ENCODE results near the gene PPCS.

- TF ChIP-seq ATF3 (IDR thresholded peaks at IDR 0.05) (no peak), CTCF (IDR thresholded peaks at IDR 0.05 in 2 of 3, conservative IDR thresholded peaks at IDR 0.05 in 1 of 3; ENCODE audit: borderline replicate concordance in 1 of 3, insufficient read depth in 1 of 3, low read depth in 2 of 3, low read length in 2 of 3) (no peak), TCF7L2 (IDR thresholded peaks at IDR 0.05; ENCODE audit: borderline replicate concordance, extremely low read depth, insufficient read depth, insufficient read length) (no peak), REST (IDR thresholded peaks at IDR 0.05; ENCODE audit: low read depth) (no peak), SIN3A (IDR thresholded peaks at IDR 0.05; ENCODE audit: low read depth) (no peak), ZNF274 (IDR thresholded peaks at IDR 0.05; ENCODE audit: low read depth, low read length) (no peak), CBX3 (IDR thresholded peaks at IDR 0.05; ENCODE audit: low read depth) (no peak), POLR2AphosphoS5 (IDR thresholded peaks at IDR 0.05; ENCODE audit: low read depth, low read length) (no peak), POLR2A (IDR thresholded peaks at IDR 0.05; ENCODE audit: borderline replicate concordance, extremely low read depth, insufficient read depth, insufficient read length) (no peak), MAX (IDR thresholded peaks at IDR 0.05) (no peak), EZH2phosphoT487 (IDR thresholded peaks at IDR 0.05; ENCODE audit: borderline replicate concordance) (no peak), EGR1 (IDR thresholded peaks at IDR 0.05; ENCODE audit: low read depth) (no peak)
These were observed 6.3 kb upstream of the PPCS start for GRCh38 chr1:42450061-42450460.

Measured in HCT116 (cell line).